Measurements from ENCODE around the gene RGS3. TPM values are rescaled to one million over a fixed set of nuclear protein-coding genes. Genes with fewer than 3 reads are reported as not detected.

The RGS3 gene
- total and polyA plus RNA-seq, 2 of the 13 experiments (the other 11 are each of a cell fraction or from before 2014, with no cell fraction given), result 17.1 to 28.8 TPM

DNA sequence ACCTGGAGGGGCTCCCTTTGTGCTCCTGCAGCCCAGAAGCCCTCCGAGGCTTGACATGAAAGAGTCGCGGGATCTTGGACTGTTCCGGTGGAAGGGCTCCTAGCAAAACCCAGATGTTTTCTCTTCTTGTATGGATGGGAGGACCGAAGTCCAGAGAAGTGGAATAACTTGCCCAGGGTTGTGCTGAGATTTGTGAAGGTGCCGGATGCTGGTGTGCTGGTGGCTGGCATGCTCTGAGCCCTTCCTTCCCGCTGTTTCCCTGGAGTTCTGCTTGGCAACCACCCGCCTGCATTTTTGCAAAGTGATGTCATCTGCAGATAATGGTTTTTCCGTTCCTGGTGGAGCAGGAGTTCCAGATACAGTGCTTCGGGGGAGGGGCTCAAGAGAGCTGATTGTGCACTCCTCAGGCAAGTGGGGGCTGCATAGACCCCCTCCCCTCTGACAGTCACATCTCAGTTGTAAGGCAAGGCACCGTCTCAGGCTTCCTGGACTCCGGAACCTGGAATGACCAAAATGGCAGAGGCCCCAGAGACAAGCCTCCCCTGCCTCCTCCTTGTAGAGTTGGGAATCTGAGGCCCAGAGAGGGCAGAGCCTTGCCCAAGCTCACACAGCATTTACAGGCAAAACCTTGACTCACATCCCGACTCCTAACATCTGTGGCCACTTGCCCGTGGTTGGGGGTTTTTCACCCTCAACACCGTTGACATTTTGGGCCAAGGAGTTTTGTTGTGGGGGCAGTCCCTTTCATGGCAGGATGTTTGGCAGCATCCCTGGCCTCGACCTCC is 157.0 kb downstream of the RGS3 start:
- WGBS (ENCODE audit: low lambda C conversion rate), result 6% methylated on average over 4 of the region's 16 CpGs
- Histone ChIP-seq H3K4me3 (replicated peaks in 1 of 3; ENCODE audit: insufficient read depth in 1 of 3, low read depth in 2 of 3, low read length in 3 of 3) (peak overlapping the region in 2 of 3 experiments; percentile 9 to 39; a peak in 2 of 6 replicates), H3K9ac (ENCODE audit: insufficient read depth, low read depth, low read length) (peak overlapping the region; percentile 55; the same call in 1 of the 2 replicates)
- TF ChIP-seq, protein P1, sequence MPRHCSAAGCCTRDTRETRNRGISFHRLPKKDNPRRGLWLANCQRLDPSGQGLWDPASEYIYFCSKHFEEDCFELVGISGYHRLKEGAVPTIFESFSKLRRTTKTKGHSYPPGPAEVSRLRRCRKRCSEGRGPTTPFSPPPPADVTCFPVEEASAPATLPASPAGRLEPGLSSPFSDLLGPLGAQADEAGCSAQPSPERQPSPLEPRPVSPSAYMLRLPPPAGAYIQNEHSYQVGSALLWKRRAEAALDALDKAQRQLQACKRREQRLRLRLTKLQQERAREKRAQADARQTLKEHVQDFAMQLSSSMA (CRISPR knock-in tag; IDR thresholded peaks at IDR 0.05), result no peak
- TF ChIP-seq, protein P2, sequence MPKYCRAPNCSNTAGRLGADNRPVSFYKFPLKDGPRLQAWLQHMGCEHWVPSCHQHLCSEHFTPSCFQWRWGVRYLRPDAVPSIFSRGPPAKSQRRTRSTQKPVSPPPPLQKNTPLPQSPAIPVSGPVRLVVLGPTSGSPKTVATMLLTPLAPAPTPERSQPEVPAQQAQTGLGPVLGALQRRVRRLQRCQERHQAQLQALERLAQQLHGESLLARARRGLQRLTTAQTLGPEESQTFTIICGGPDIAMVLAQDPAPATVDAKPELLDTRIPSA (CRISPR knock-in tag; IDR thresholded peaks at IDR 0.05; ENCODE audit: borderline replicate concordance), result no peak
- TF ChIP-seq, protein P3, sequence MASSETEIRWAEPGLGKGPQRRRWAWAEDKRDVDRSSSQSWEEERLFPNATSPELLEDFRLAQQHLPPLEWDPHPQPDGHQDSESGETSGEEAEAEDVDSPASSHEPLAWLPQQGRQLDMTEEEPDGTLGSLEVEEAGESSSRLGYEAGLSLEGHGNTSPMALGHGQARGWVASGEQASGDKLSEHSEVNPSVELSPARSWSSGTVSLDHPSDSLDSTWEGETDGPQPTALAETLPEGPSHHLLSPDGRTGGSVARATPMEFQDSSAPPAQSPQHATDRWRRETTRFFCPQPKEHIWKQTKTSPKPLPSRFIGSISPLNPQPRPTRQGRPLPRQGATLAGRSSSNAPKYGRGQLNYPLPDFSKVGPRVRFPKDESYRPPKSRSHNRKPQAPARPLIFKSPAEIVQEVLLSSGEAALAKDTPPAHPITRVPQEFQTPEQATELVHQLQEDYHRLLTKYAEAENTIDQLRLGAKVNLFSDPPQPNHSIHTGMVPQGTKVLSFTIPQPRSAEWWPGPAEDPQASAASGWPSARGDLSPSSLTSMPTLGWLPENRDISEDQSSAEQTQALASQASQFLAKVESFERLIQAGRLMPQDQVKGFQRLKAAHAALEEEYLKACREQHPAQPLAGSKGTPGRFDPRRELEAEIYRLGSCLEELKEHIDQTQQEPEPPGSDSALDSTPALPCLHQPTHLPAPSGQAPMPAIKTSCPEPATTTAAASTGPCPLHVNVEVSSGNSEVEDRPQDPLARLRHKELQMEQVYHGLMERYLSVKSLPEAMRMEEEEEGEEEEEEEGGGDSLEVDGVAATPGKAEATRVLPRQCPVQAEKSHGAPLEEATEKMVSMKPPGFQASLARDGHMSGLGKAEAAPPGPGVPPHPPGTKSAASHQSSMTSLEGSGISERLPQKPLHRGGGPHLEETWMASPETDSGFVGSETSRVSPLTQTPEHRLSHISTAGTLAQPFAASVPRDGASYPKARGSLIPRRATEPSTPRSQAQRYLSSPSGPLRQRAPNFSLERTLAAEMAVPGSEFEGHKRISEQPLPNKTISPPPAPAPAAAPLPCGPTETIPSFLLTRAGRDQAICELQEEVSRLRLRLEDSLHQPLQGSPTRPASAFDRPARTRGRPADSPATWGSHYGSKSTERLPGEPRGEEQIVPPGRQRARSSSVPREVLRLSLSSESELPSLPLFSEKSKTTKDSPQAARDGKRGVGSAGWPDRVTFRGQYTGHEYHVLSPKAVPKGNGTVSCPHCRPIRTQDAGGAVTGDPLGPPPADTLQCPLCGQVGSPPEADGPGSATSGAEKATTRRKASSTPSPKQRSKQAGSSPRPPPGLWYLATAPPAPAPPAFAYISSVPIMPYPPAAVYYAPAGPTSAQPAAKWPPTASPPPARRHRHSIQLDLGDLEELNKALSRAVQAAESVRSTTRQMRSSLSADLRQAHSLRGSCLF (CRISPR knock-in tag; IDR thresholded peaks at IDR 0.05; ENCODE audit: borderline replicate concordance), result no peak
- TF ChIP-seq PHF5A (CRISPR knock-in tag; IDR thresholded peaks at IDR 0.05; ENCODE audit: low read depth, unreplicated experiment) (no peak), ZNF816 (CRISPR knock-in tag; IDR thresholded peaks at IDR 0.05; ENCODE audit: borderline replicate concordance) (no peak), NRL (CRISPR knock-in tag; IDR thresholded peaks at IDR 0.05; ENCODE audit: borderline replicate concordance) (no peak), PAWR (CRISPR knock-in tag; IDR thresholded peaks at IDR 0.05; ENCODE audit: borderline replicate concordance) (no peak), GABPB1 (CRISPR knock-in tag; IDR thresholded peaks at IDR 0.05) (no peak), ZNF460 (CRISPR knock-in tag; IDR thresholded peaks at IDR 0.05; ENCODE audit: borderline replicate concordance) (no peak), ZNF136 (CRISPR knock-in tag; IDR thresholded peaks at IDR 0.05; ENCODE audit: low read depth) (0 out of 2 replicates have a peak, but pooled peaks have one; percentile 36)
- TF ChIP-seq, protein P4, sequence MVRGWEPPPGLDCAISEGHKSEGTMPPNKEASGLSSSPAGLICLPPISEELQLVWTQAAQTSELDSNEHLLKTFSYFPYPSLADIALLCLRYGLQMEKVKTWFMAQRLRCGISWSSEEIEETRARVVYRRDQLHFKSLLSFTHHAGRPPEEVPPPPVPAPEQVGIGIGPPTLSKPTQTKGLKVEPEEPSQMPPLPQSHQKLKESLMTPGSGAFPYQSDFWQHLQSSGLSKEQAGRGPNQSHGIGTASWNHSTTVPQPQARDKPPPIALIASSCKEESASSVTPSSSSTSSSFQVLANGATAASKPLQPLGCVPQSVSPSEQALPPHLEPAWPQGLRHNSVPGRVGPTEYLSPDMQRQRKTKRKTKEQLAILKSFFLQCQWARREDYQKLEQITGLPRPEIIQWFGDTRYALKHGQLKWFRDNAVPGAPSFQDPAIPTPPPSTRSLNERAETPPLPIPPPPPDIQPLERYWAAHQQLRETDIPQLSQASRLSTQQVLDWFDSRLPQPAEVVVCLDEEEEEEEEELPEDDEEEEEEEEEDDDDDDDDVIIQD (CRISPR knock-in tag; IDR thresholded peaks at IDR 0.05; ENCODE audit: low read depth), result no peak
- TF ChIP-seq, protein P5, sequence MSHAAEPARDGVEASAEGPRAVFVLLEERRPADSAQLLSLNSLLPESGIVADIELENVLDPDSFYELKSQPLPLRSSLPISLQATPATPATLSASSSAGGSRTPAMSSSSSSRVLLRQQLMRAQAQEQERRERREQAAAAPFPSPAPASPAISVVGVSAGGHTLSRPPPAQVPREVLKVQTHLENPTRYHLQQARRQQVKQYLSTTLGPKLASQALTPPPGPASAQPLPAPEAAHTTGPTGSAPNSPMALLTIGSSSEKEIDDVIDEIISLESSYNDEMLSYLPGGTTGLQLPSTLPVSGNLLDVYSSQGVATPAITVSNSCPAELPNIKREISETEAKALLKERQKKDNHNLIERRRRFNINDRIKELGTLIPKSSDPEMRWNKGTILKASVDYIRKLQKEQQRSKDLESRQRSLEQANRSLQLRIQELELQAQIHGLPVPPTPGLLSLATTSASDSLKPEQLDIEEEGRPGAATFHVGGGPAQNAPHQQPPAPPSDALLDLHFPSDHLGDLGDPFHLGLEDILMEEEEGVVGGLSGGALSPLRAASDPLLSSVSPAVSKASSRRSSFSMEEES (CRISPR knock-in tag; IDR thresholded peaks at IDR 0.05), result peak; percentile 18; the same call in 1 of the 2 replicates

More for the DNA sequence above, 157.0 kb downstream of the RGS3 start:
- Histone ChIP-seq H2AFZ (ENCODE audit: low read length) (no peak overlapping the region), H3K4me2 (ENCODE audit: low read depth, low read length) (peak overlapping the region; percentile 65), H3K27ac (ENCODE audit: extremely low read length, insufficient read depth, low read length) (no peak overlapping the region), H3K36me3 (replicated peaks in 1 of 2; ENCODE audit: control insufficient read depth in 1 of 2, insufficient read depth in 2 of 2, low read length in 2 of 2) (no peaks in the 10 kb centered on the region), H3K9me3 (ENCODE audit: low read length) (no peaks in the 10 kb centered on the region), H3K79me2 (ENCODE audit: insufficient read depth, low read length) (no peaks in the 10 kb centered on the region), H3K4me1 (ENCODE audit: insufficient read depth, low read length) (peaks cover 73% of the 10 kb centered on the region), H4K20me1 (ENCODE audit: insufficient read depth, low read length) (no peaks in the 10 kb centered on the region), H3K27me3 (ENCODE audit: control insufficient read depth in 1 of 2, insufficient read depth in 2 of 2, low read length in 2 of 2) (peaks cover 0 to 17% of the 10 kb centered on the region in 2 experiments; a peak in 2 of 5 replicates)
- BruUV-seq (replicated peaks), result no TSS peak
- DNase-seq (ENCODE audit: low spot score) (peak; percentile 77), FAIRE-seq (peak; percentile 21), ATAC-seq (peak; percentile 58)
- in situ Hi-C loops (cut with HindIII; ENCODE audit: extremely low pct_ligation_motif_present, low pct_unique_long_range_greater_than_20kb) (no loop called here), intact Hi-C loops (cut with micrococcal nuclease; ENCODE audit: unreplicated experiment) (no loop called here)
- ChIA-PET POLR2A (interaction anchor here (1.6 to 1.7 kb wide), 2 partner anchors 18 to 30 kb away, joined by 3 to 5 read pairs; no protein-coding TSS in a partner anchor), CTCF (ENCODE audit: low intra/inter-chr PET ratio, low total read pairs) (no interaction called here)
